GM20431 (cell line): ENCODE measurements around the gene CREM.

ENCODE experiments used
- in situ Hi-C: fragments of 300-500 bp; cut with MseI, MboI; formaldehyde crosslinking; loops from one replicate; pipeline ENCODE4 v1.15.0; 2020; ENCODE audit warnings: low sequenced_read_pairs; ENCODE audit not compliant: unreplicated experiment

Gene CREM

DNA sequence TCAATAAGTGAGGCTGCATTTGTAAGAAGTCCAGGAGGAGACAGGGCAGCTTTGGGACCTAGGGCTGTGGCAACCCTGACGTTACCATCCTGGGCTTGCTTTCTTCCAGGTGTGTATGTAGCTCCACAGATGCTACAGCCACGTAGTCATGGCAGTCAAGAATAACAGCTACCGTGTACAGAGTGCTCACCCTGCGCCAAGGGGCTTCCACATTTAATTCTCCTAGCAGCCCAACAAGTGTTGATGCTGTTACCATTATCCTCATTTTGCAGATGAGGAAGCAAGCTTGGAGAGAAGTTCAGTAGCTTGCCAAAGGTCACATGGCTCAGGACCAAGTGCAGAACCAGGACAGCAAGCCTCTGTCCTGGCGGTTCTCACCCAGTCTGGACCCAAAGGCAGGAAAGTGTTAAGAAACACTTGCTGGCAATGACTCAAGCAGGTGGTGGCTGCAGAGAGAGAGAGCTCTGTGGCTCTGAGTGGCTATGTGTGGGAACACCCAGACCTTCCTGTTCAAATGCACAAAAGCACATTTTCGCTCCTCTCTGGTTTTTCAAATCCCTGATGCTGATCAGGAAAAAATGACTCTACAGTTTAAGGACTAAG lies 89.8 kb downstream of the CREM start:
- in situ Hi-C loops = loop anchor here (5.0 kb wide), 1 partner anchor 94 kb away; no protein-coding TSS in a partner anchor

DNA sequence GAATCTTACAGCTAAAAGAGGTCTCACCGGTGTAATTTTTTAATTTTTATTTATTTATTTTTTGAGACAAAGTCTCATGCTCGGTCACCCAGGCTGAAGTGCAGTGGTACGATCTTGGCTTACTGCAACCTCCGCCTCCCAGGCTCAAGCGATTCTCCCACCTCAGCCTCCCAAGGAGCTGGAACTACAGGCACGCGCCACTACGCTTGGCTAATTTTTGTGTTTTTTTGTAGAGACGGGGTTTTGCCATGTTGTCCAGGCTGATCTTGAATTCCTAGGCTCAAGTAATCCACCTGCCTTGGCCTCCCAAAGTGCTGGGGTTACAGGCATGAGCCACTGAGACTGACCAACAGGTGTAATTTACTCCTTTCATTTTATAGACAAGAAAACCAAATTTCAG lies 90.3 kb downstream of the CREM start:
- in situ Hi-C loops = loop anchor here (5.0 kb wide), 1 partner anchor 95 kb away; no protein-coding TSS in a partner anchor

DNA sequence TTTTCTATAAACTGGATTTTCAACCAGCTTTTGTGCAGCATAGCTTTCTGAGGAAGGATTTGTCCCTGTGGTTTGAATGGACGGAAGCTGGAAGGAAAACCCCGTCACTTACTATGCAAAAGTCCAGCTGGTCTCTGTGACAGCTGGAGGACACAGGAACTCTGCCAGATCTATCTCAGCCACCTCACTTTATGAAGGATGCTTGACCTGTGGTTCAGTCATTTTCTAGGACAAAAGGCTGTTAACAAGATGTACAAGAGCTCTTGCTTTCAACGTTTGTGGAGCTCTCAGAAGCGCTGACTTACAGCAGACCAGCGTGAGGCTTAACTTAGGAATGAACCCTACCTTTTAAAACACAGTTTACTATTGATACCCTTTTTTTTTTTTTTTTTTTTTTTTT lies 90.8 kb downstream of the CREM start:
- in situ Hi-C loops = loop anchor here (5.0 kb wide), 1 partner anchor 95 kb away; no protein-coding TSS in a partner anchor

DNA sequence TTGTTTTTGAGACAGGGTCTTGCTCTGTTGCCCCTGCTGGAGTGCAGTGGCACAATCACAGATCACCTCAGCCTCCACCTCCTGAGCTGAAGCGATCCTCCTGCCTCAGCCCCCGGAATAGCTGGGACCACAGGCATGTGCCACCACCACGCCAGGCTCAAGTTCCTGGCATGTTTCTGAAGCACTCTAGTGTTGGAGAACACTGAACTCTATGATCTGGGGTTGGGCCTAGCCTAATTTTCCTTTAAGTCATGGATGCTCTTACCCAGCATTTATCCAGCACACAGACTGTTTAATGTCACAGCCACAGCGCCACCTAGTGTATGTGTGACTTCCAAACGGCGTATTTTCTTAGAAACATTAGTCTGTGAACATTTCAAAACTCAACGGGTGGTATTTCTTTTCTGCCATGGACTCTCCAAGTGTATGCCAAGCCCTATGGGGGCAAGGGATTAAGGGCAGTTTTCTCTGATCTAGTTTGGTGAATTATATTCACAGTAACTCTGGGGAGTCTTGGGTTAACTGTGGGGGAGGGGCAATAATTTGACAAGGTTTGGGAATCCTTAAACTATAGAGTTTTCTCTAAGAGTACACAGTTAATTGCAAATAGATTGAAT lies 91.8 kb downstream of the CREM start:
- in situ Hi-C loops = loop anchor here (5.0 kb wide), 1 partner anchor 96 kb away; no protein-coding TSS in a partner anchor

DNA sequence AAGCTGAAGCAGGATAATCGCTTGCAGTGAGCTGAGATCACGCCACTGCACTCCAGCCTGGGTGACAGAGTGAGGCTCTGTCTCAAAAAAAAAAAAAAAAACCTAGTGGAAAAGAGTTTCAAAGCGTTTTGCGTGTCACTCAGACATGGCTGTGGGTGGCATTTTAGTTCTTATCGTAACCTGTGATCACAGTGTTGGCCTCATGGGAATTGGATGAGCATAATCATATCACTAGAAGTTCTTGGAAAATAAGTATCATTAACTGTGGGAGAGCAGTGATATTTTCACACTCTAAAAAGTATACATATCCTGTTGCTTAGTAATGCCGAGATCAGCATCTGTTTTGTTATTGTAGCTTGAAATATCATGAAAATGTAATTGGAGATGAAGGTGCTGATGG lies 92.6 kb downstream of the CREM start:
- in situ Hi-C loops = loop anchor here (5.0 kb wide), 1 partner anchor 97 kb away; no protein-coding TSS in a partner anchor

DNA sequence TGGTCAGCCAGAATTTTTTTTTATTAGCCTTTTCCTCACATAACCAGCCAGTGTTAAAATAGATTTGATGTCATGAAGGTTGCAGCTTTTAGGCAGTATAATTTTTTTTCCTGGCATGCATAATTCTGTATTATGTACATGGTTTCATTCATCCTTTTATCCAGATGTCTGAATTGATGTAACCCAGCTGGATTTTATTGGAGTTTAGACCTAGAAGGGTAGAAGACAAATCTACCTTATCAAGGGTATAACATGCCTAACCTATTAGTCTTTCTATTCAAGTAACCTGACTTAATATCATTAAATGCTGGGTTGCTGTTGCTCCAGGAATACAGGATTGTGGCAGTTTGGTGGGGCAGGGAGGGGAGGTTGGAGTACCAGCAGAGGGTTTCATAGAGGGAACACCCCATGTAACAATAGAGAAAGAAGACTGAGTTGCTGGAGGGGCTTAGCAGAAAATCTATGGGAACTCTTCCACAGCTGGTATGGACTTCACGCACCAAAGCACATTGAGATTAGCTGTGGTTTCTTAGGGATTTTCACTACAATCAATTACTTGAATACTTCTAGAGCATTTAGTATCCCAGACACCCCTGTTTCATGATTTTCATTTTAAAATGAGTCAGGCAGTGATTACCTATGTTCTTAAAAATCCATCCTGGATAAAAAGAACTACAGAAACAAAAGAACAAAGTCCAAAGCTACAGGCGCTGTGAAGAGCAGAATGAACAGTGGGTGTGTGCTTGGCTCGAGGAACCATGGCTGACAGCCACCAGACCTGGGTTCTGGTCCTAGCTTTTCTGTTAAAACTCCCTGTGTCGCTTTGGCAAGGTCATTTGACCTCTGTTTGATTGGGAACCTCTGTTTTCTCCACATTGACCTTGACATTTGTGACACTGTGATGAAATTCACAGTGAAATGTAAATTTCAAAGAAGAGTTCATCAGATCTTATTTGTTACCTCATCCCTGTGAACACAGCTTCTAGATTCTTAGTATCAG lies 93.5 kb downstream of the CREM start:
- in situ Hi-C loops = loop anchor here (5.0 kb wide), 1 partner anchor 98 kb away; no protein-coding TSS in a partner anchor

DNA sequence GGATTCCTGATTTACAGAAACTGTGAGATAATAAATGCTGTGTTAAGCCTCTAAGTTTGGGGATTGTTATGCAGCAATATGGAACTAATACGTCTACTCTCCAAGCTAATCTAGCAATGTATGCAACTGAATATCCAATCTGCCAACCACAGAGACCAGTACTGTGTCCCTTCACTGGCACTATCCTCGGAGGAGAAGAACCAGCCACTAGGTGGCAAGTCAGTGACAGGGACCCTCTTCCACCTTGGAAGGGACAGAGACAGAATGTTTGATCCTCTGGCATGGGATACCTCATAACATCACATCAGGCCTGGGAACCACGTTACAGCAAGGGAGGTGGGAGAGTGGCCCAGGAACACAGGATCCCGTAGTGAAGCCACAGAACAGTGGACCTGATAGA lies 96.4 kb downstream of the CREM start:
- in situ Hi-C loops = no loop called here

DNA sequence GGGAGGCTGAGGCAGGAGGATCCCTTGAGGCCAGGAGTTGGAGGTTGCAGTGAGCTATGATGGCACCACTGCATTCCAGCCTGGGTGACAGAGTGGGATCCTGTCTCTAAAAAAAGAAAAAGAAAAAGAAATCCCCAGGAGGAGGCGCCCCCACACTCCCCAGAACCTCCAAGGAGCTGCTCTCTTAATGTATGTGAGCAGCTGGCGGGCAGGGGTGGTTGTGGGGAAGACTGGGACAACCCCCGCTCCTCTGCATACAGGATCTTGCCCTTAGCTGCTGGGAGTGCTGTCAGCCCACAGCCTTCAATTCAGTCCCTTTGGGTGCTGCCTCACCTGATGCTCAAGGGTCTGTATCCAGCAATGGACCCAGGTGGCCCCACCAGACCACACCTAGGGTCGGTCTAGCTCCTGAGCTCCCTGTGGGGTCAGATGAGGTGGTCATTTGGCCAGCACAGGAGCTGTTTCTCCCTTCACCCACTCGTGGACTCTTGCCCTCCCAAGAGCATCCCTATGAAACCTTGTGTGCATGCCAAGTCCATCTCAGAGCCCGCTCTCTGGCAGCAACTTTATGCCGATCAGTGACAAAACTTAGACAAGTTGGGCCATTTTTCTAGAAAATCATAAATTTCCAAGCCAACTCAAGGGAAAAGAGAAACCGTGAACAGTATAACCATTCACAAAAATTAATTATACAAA lies 97.5 kb downstream of the CREM start:
- in situ Hi-C loops = no loop called here

DNA sequence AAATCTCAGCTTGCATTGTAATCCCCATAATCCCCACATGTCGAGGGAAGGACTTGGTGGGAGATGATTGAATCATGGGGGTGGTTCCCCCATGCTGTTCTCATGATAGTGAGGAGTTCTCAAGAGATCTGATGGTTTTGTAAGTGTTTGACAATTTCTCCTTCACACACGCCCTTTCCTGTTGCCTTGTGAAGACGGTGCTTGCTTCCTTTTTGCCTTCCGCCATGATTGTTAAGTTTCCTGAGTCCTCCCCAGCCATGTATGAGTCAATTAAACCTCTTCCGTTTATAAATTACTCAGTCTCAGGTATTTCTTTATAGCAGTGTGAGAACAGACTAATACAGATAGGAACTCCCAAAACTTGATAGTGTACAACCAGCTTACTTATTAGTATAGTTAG lies 98.6 kb downstream of the CREM start:
- in situ Hi-C loops = loop anchor here (25.0 kb wide), 1 partner anchor 337 kb away; no protein-coding TSS in a partner anchor

DNA sequence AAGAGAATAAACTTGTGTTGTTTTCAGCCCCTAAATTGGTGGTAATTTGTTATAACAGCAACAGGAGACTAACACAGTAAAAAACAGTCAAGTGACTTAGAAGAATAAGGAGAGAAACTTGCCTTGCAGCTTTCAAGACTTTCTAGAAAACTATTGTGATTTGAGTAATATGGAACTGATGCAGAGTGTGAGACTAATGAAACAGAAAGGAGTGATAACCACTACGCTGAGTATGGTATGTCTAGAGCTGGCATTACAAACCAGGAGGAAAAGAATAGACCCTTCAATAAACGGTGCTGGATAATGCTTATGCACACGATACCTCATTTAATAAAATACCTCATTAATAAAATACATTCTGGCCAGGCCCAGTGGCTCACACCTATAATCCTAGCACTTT lies 99.9 kb downstream of the CREM start:
- in situ Hi-C loops = loop anchor here (25.0 kb wide), 1 partner anchor 336 kb away; no protein-coding TSS in a partner anchor

DNA sequence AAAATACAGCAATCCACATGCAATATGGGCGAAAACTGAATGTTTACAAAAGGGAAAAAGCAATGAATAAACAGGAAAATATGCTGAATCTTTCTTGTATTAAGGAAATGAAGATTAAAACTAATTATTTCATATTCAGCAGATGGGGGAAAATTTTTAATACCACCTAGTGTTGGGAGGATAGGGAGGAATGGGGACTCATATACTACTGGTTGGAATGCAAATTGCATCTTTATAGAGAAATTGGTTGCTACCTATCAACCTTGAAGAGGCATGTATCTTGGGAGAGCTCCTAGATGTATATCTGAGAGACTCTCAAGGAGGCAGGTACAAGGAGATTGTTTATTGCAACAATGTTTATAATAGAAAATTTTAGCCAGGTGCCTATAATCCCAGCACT lies 101.4 kb downstream of the CREM start:
- in situ Hi-C loops = loop anchor here (25.0 kb wide), 1 partner anchor 334 kb away; no protein-coding TSS in a partner anchor

DNA sequence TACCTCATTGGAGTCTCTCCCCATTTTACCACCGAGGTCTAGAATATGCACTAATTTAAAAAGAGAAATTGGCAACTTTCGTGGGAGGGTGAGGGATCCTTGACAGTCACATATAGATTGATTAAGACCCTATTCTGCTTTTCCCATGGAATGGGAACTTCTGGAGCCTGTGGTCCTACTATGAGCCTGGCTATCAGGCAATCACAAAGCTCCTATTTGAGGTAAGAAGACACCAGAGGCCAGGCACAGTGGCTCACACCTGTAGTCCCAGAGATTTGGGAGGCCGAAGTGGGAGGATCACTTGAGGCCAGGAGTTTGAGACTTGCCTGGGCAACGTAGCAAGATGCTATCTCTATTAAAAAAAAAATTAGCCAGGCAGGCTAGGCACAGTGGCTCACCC lies 105.0 kb downstream of the CREM start:
- in situ Hi-C loops = loop anchor here (25.0 kb wide), 1 partner anchor 331 kb away; no protein-coding TSS in a partner anchor

DNA sequence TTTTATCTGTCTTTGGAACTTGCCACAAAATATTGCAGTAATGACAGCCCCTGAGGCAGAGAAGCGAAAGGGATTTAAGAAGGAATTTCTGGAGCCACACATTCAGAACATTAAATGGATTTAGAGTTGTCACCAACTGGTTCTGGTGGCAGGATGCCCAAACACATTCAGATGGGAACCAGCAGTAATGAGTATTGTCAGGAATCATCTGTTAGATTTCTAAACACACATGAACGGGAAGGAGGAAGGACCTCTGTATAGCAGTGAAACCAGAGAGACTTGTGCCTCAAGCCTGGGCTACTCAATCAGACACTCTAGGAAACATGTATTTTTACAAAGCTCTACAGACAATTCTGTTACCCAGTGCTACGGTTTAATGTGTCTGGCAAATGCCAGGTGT lies 105.9 kb downstream of the CREM start:
- in situ Hi-C loops = loop anchor here (25.0 kb wide), 1 partner anchor 330 kb away; no protein-coding TSS in a partner anchor

DNA sequence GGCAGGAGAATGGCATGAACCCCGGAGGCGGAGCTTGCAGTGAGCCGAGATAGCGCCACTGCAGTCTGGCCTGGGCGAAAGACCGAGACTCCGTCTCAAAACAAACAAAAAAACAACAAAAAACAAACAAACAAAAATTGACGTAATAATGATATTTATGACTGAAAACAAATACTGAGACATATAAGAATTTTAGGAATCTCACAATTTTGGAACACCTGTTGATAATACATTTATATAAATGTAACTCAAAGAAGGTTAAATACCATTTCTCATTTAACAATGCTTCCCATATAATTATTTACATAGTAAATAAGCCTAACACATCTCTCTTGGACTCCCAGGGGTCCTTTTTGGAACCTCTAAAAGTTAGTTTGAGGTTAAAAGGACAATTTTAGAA lies 107.4 kb downstream of the CREM start:
- in situ Hi-C loops = loop anchor here (25.0 kb wide), 1 partner anchor 328 kb away; no protein-coding TSS in a partner anchor

DNA sequence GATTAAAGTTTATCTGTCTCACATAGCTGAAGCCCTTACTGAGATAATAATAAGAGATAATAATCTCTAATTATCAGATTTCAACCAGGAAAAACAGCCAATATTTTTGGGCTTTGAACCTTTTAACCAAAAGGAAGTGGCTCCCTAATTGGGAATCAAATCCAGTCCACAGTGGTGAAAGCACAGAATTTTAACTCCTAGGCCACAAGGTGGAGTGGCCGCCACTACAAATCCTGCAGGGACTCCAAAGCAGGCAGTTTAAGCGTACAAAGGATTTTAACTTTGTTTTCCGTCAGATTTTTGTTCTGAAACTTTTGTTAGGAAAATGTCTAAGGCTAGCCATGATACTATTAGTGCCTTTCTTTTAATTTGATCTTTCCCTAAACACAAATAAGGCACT lies 110.1 kb downstream of the CREM start:
- in situ Hi-C loops = loop anchor here (25.0 kb wide), 1 partner anchor 326 kb away; no protein-coding TSS in a partner anchor

DNA sequence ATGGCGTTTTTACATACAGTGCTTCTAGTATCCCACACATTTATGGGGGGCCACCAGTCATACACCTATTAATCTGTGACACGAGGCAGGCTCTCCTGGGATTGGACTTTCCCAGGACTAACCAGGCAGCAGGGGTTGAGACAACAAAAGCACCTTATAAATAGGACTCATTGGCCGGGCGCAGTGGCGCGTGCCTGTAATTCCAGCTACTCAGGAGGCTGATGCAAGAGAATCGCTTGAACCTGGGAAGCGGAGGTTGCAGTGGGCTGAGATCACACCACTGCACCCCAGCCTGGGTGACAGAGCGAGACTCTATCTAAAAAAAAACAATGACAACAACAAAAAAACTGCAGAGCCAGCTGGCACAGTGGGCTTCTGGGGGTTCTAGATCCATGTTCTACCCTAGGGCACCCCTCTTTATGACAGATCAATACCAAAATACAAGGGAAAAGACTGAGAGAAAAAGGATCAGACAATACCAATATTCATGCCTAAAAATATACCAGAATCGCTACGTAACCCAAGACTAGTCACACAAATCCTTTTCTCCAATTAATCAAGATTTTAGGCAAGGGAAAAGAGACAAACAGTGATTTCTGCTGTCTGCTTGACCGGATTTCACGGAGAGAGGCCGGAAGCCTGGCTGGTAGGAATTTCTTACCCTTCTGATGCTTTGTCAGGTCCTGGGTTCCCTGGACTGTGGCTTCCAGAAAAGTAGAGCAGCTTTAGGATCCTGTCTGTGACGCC lies 111.3 kb downstream of the CREM start:
- in situ Hi-C loops = loop anchor here (25.0 kb wide), 1 partner anchor 324 kb away; no protein-coding TSS in a partner anchor

DNA sequence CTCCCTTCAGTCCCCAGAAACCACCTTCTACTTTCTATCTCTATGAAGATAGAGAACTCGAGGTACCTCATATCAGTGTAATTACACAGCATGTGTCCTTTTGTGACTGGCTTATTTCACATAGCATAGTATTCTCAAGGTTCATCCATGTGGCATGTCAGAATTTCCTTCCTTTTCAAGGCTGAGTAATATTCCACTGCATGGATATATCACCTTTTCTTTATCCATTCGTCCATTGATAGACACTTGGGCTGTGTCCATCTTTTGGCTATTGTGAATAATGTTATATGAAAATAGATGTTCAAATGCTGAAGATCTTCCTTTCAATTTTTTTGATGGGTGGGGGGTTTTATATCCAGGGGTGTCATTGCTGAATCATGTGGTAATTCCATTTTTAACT lies 117.9 kb downstream of the CREM start:
- in situ Hi-C loops = loop anchor here (25.0 kb wide), 1 partner anchor 318 kb away; no protein-coding TSS in a partner anchor

DNA sequence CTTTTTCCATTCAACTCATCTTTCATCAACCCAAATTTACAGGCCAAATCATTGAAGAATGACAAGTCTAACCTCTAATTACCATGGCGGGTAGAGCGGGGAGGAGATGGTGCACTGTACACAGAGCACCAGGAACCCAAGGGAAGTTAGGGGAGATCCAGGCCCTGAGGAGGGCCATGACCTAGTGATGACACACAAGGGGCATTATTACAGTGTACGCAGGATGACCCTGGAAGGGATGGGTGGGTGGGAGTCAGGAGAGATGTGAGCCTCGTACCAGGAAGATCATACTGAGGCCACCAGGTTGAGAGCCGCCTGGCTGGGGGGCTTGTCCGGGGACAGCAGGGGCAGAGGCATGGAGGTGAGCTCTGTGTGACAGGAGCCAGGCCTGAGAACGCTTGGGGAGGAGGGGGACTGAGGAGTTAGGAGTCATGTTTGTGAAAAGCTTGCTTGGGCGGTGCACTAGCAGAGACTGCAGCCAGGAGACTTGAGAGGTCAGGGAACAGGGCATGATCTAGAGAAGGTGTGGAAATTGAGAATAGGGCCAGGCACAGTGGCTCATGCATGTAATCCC lies 120.2 kb downstream of the CREM start:
- in situ Hi-C loops = loop anchor here (25.0 kb wide), 1 partner anchor 315 kb away; no protein-coding TSS in a partner anchor
